Sciatic nerve (tissue), 2 donors: Measurements from ENCODE around the gene PAGE4. TPM values are rescaled to one million over a fixed set of nuclear protein-coding genes. Genes with fewer than 3 reads are reported as not detected.
A peak's percentile ranks its signal among the peaks of the same experiment; 100 is the strongest.

Experiments
- ATAC-seq: fragments of 200-7000 bp; cut with Tn5 transposase; one replicate; pipeline ENCODE4 v1.9.1; 2020; ENCODE audit warnings: mild to moderate bottlenecking, moderate library complexity
- DNase-seq: peaks from one replicate; pipeline ENCODE4 v3.0.0-alpha.2; 2020; ENCODE audit warnings: low spot score
- intact Hi-C: fragments of 100-400 bp; cut with DNase I; formaldehyde crosslinking; loops from one replicate; pipeline ENCODE4 v1.14.2; 2022
- total RNA-seq: library from RNA; stranded (reverse); fragmentation: NEBNext Ultra II Directional; extraction: Animal tissue kit (Norgen Biotek cat#: 25700); gene quantifications from one replicate; pipeline ENCODE4 v1.2.1, GENCODE V29; 2021
- donor health status: DM: no; HTN: no; CAD: no.
- donor health status: DM: no; HTN: no; CAD: no.

PAGE4 gene
- total RNA-seq, 1 donor from 2014 or later = not detected

GRCh38 chrX:49860867-49861535, 31.9 kb downstream of the PAGE4 start:
- intact Hi-C loops = no loop called here
- no peak for DNase-seq
- no peak for ATAC-seq

GRCh38 chrX:49862093-49862492, 33.0 kb downstream of the PAGE4 start:
- ATAC-seq (no peak), DNase-seq (no peak)
- intact Hi-C loops = no loop called here

GRCh38 chrX:49868739-49869138, 39.6 kb downstream of the PAGE4 start:
- intact Hi-C loops = no loop called here
- ATAC-seq = no peak
- DNase-seq = no peak

- intact Hi-C loops = no loop called here
- DNase-seq (no peak), ATAC-seq (no peak)
These were observed 47.6 kb downstream of the PAGE4 start for GRCh38 chrX:49876750-49877149.

GRCh38 chrX:49877397-49878101, 48.4 kb downstream of the PAGE4 start:
- intact Hi-C loops = no loop called here
- DNase-seq = no peak
- ATAC-seq = no peak

- intact Hi-C loops = no loop called here
- DNase-seq = no peak
- peak; percentile 55 for ATAC-seq
These were observed 49.2 kb downstream of the PAGE4 start for GRCh38 chrX:49878128-49878833.

- ATAC-seq (peak; percentile 94), DNase-seq (peak; percentile 86)
- intact Hi-C loops = no loop called here
These were observed 49.9 kb downstream of the PAGE4 start, which contains the start of gene USP27X for GRCh38 chrX:49878834-49879655. Gene USP27X (plus strand): TSS chrX:49879484. CDS start chrX:49880308, 824 bp downstream.

- intact Hi-C loops = no loop called here
- ATAC-seq (no peak), DNase-seq (no peak)
These were observed 50.7 kb downstream of the PAGE4 start for GRCh38 chrX:49879656-49880277.

- intact Hi-C loops = no loop called here
- ATAC-seq = no peak
These were observed 51.6 kb downstream of the PAGE4 start for GRCh38 chrX:49880668-49881067.

More at GRCh38 chrX:49880668-49881067, 51.6 kb downstream of the PAGE4 start:
- DNase-seq = no peak

Other genes starting within 250 kb of the PAGE4 start
- not detected for gene GAGE12H, start 249.4 kb upstream of the PAGE4 start, total RNA-seq
- not detected for gene GAGE2A, start 239.8 kb upstream of the PAGE4 start, total RNA-seq
- gene GAGE1, start 230.3 kb upstream of the PAGE4 start, total RNA-seq = not detected
- gene PAGE1, start 133.3 kb upstream of the PAGE4 start, total RNA-seq = not detected
- gene USP27X, start 50.2 kb downstream of the PAGE4 start, total RNA-seq = 4.4 TPM
- 11.5 TPM for gene CLCN5, start 93.3 kb downstream of the PAGE4 start, total RNA-seq